B cell (primary cell): Measurements from ENCODE around the gene MAP2K7. TPM values are rescaled to one million over a fixed set of nuclear protein-coding genes. Genes with fewer than 3 reads are reported as not detected.

Source experiments
- ATAC-seq: fragments of 200-7000 bp; cut with Tn5 transposase; one replicate; pipeline ENCODE4 v1.10.0; 2021; ENCODE audit warnings: low read depth, mild to moderate bottlenecking, moderate number of reproducible peaks, moderate library complexity
- CTCF ChIA-PET: fragments of 350-600 bp; sonication (Branson Sonifier 250); formaldehyde crosslinking; loops from one replicate; lab custom pipeline; 2021; ENCODE audit warnings: antibody characterized with exemption, inconsistent platforms; lab: Charles Lee
- POLR2A ChIA-PET: fragments of 350-600 bp; sonication (Branson Sonifier 250); formaldehyde crosslinking; loops from one replicate; lab custom pipeline; 2021; ENCODE audit warnings: antibody characterized with exemption; lab: Charles Lee
- DNase-seq: peaks from one replicate; pipeline ENCODE4 v3.0.0; 2013
- H2AFZ ChIP-seq: 2 replicates; pipeline ENCODE4 v1.6.1; 2012; ENCODE audit warnings: mild to moderate bottlenecking, low read depth, low read length; ENCODE audit not compliant: insufficient read depth, poor library complexity, severe bottlenecking
- H3K27ac ChIP-seq, 2 donors: 1 replicate in 1 of 2; 2 replicates in 1 of 2; pipeline ENCODE4 v1.5.1; 2012 to 2013; ENCODE audit warnings: low read length in 2 of 2, mild to moderate bottlenecking in 2 of 2, moderate library complexity in 1 of 2
- H3K27me3 ChIP-seq, 4 experiments: fragments of 200-600 bp in 1 of 4; sonication (generic) in 1 of 4; replicated peaks in 1 of 4; 1 replicate in 2 of 4; 2 replicates in 2 of 4; pipeline versions ENCODE4 v1.6.1 to v1.7.0; 2013 to 2016; ENCODE audit warnings: low read length in 3 of 4, mild to moderate bottlenecking in 2 of 4, mixed read lengths in 1 of 4, moderate library complexity in 1 of 4; ENCODE audit not compliant: insufficient read depth in 4 of 4, control insufficient read depth in 3 of 4; ENCODE audit errors: control extremely low read depth in 1 of 4
- H3K36me3 ChIP-seq, 2 experiments: replicated peaks in 1 of 2; 1 replicate in 1 of 2; 2 replicates in 1 of 2; pipeline versions ENCODE4 v1.6.1 to v1.7.1; 2013; ENCODE audit warnings: low read length in 1 of 2; ENCODE audit not compliant: insufficient read depth in 2 of 2, control insufficient read depth in 1 of 2; ENCODE audit errors: control extremely low read depth in 1 of 2, extremely low read depth in 1 of 2
- H3K4me1 ChIP-seq, 2 donors: fragments of 200-600 bp in 1 of 2; sonication (generic) in 1 of 2; 1 replicate in 1 of 2; 2 replicates in 1 of 2; pipeline versions ENCODE4 v1.5.1 to v1.6.1; 2013 to 2017; ENCODE audit warnings: low read length in 2 of 2; ENCODE audit not compliant: control insufficient read depth in 2 of 2, insufficient read depth in 2 of 2
- H3K4me2 ChIP-seq: replicated peaks from 2 replicates; pipeline ENCODE3; 2012; ENCODE audit warnings: mild to moderate bottlenecking, low read depth, low read length; ENCODE audit not compliant: poor library complexity, severe bottlenecking
- H3K4me3 ChIP-seq, 5 experiments: fragments of 200-600 bp in 1 of 5; sonication (generic) in 1 of 5; 1 replicate in 3 of 5; 2 replicates in 2 of 5; pipeline versions ENCODE4 v1.5.1 to v1.7.0; 2011 to 2016; ENCODE audit warnings: low read length in 4 of 5, mild to moderate bottlenecking in 4 of 5, low read depth in 2 of 5, control low read depth in 1 of 5, moderate library complexity in 1 of 5; ENCODE audit not compliant: insufficient read depth in 1 of 5; ENCODE audit errors: control extremely low read depth in 1 of 5, extremely low read depth in 1 of 5
- H3K79me2 ChIP-seq: fragments of 200-600 bp; sonication (generic); one replicate; pipeline ENCODE4 v1.6.0; 2016; ENCODE audit warnings: low read length; ENCODE audit not compliant: control insufficient read depth, insufficient read depth
- H3K9ac ChIP-seq: fragments of 200-600 bp; sonication (generic); 2 replicates; pipeline ENCODE4 v1.6.1; 2017; ENCODE audit warnings: mild to moderate bottlenecking, low read length, moderate library complexity
- H3K9me3 ChIP-seq, 3 donors: one replicate each; pipeline versions ENCODE4 v1.6.1 to v1.7.1; 2013; ENCODE audit warnings: low read length in 2 of 3; ENCODE audit not compliant: control insufficient read depth in 2 of 3, insufficient read depth in 1 of 3; ENCODE audit errors: control extremely low read depth in 1 of 3
- H4K20me1 ChIP-seq: 2 replicates; pipeline ENCODE4 v1.6.0; 2012; ENCODE audit warnings: mild to moderate bottlenecking, low read length; ENCODE audit not compliant: insufficient read depth, control insufficient read depth, poor library complexity, severe bottlenecking
- H3K27ac Mint-ChIP-seq: one replicate; pipeline ENCODE4 v1.8.0; 2021; ENCODE audit warnings: mixed read lengths
- H3K27me3 Mint-ChIP-seq: one replicate; pipeline ENCODE4 v1.8.0; 2021; ENCODE audit warnings: mixed read lengths
- H3K4me1 Mint-ChIP-seq: one replicate; pipeline ENCODE4 v1.8.0; 2021; ENCODE audit warnings: mixed read lengths
- H3K4me3 Mint-ChIP-seq: one replicate; pipeline ENCODE4 v1.8.0; 2021; ENCODE audit warnings: mixed read lengths
- H3K9me3 Mint-ChIP-seq: one replicate; pipeline ENCODE4 v1.8.0; 2022; ENCODE audit warnings: mixed read lengths; ENCODE audit not compliant: insufficient read depth
- EZH2 ChIP-seq: IDR thresholded peaks from 2 replicates; pipeline ENCODE4 v1.6.1; 2012; ENCODE audit warnings: borderline replicate concordance, low read depth, mild to moderate bottlenecking, moderate library complexity, low read length; ENCODE audit not compliant: insufficient read depth, poor library complexity, severe bottlenecking
- WGBS: methylation state at CpG from one replicate; pipeline ENCODE4 v1.1.5; 2013; ENCODE audit warnings: missing lambda C conversion rate; ENCODE audit not compliant: insufficient coverage; 5-methylcytosine and 5-hydroxymethylcytosine counted together
- intact Hi-C: fragments of 100-400 bp; cut with micrococcal nuclease; formaldehyde crosslinking; loops from one replicate; pipeline ENCODE4 v1.10.0; 2022
- polyA plus RNA-seq: library from polyadenylated mRNA; depleted of rRNA; stranded (reverse); fragments of >200 nt; gene quantifications from 2 replicates; pipeline ENCODE4 v1.2.3, GENCODE V29; 2012
- total RNA-seq, 2 donors: library from RNA; stranded (reverse); fragments of 120-200 nt in 1 of 2; gene quantifications; 1 replicate in 1 of 2; 2 replicates in 1 of 2; pipeline versions ENCODE4 v1.2.3 to v1.2.4, GENCODE V29; 2013 to 2022
- TF ChIP-seq, protein P1 (sequence below): fragments of 200-600 bp; IDR thresholded peaks from one replicate; pipeline ENCODE4 v1.8.0; 2022; ENCODE audit warnings: antibody characterized with exemption, mild to moderate bottlenecking

MAP2K7 gene
- total and polyA plus RNA-seq, 2 donors (not counting 1 experiment from before 2014, with no cell fraction given): 56.0 to 71.9 TPM

DNA sequence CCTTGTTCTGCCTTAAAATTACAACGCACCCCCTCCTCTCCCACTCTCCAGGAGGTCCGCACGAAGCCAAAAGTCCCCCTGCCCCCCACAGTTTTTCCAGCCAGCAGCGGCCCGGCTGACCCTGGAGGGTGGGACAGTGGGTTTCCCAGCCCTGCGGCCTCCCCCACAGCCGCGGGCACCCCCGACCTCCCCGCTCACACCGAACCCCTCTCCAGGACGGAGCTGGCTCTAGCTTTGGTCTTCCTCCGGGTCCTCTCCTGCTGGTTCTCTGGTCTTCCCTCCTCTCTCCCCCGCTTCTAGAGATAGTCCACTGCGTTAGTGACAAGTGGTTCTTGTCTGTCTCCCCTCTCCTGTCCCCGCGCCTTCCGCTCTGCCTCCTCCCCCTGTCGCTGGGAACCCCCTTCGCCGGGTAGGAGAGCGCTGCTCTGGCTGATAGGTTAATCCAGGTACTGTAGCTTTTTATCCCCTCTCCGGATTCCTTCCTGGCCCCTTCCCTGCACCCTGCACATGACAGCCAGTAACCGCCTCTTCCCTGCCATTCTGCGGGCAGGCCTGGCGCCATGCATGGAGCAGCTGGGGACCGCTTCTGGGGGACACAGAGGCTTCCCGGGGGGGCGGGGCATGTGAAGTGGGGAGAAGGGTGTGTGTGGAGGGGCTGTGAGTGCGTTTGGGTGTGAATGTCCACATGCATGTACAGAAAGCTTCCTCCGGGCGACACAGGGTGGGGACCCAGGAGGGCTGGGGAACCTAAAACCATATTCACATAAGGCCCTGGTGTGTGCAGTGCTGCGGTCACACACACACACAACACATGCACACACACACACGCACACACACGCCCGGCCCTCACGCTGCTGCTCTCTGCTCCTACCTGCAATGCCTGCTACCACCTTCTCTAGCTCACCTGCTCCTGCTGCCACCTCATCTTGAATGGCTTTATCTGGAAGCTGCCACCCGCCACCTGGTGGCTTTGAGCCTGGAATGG lies 46.7 kb upstream of the MAP2K7 start:
- no peaks in the 10 kb centered on the region for H4K20me1 ChIP-seq
- DNase-seq (no peak), ATAC-seq (no peak)
- Mint-ChIP-seq H3K27me3 (peaks cover 16% of the 10 kb centered on the region), H3K4me1 (peaks cover 14% of the 10 kb centered on the region), H3K9me3 (no peaks in the 10 kb centered on the region), H3K4me3 (no peak overlapping the region), H3K27ac (no peak overlapping the region)
- H3K9ac ChIP-seq: no peak overlapping the region
- 93% methylated on average over 35 of the region's 38 CpGs for WGBS
- CTCF ChIA-PET: no interaction called here
- H3K27me3 ChIP-seq: peaks cover 0 to 70% (median 19%) of the 10 kb centered on the region in 4 experiments
- peaks cover 18 to 20% of the 10 kb centered on the region in 2 donors for H3K4me1 ChIP-seq
- TF ChIP-seq, protein P1, sequence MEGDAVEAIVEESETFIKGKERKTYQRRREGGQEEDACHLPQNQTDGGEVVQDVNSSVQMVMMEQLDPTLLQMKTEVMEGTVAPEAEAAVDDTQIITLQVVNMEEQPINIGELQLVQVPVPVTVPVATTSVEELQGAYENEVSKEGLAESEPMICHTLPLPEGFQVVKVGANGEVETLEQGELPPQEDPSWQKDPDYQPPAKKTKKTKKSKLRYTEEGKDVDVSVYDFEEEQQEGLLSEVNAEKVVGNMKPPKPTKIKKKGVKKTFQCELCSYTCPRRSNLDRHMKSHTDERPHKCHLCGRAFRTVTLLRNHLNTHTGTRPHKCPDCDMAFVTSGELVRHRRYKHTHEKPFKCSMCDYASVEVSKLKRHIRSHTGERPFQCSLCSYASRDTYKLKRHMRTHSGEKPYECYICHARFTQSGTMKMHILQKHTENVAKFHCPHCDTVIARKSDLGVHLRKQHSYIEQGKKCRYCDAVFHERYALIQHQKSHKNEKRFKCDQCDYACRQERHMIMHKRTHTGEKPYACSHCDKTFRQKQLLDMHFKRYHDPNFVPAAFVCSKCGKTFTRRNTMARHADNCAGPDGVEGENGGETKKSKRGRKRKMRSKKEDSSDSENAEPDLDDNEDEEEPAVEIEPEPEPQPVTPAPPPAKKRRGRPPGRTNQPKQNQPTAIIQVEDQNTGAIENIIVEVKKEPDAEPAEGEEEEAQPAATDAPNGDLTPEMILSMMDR: no peak
- no peak for TF ChIP-seq EZH2
- no peak overlapping the region for H3K4me2 ChIP-seq
- intact Hi-C loops: no loop called here
- POLR2A ChIA-PET: no interaction called here
- peaks cover 0 to 13% (median 0%) of the 10 kb centered on the region in 3 donors for H3K9me3 ChIP-seq
- no peak overlapping the region for H3K27ac ChIP-seq
- H3K79me2 ChIP-seq: no peaks in the 10 kb centered on the region
- no peak overlapping the region for H2AFZ ChIP-seq
- H3K4me3 ChIP-seq: no peak overlapping the region
- peaks cover 0 to 3% of the 10 kb centered on the region in 2 experiments for H3K36me3 ChIP-seq

DNA sequence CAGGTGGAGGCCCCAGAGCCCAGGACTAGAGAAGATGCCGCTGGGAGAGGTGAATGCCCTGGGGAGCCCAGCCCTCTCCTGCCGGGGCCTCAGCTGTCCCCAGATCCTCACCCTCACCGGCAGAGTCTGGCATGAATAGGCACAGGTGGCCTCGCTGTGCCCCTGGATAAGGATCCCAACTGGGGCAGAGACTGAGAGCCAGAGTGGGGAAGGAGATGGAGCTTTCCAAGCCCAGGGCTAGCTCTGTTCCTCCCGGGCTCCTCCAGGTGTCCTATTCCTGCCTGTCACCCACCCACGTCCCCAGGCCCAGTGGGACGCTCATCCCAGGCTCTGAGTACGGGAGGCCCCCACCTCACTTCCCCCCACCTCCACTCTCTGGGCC lies 46.0 kb upstream of the MAP2K7 start:
- no peak for DNase-seq

More for the DNA sequence above, 46.0 kb upstream of the MAP2K7 start:
- H2AFZ ChIP-seq: no peak overlapping the region
- intact Hi-C loops: no loop called here
- no peak overlapping the region for H3K9ac ChIP-seq
- H4K20me1 ChIP-seq: no peaks in the 10 kb centered on the region
- Mint-ChIP-seq H3K4me1 (peaks cover 16% of the 10 kb centered on the region), H3K27me3 (peaks cover 16% of the 10 kb centered on the region), H3K4me3 (no peak overlapping the region), H3K27ac (no peak overlapping the region), H3K9me3 (no peaks in the 10 kb centered on the region)
- POLR2A ChIA-PET: no interaction called here
- H3K4me1 ChIP-seq: peaks cover 21 to 25% of the 10 kb centered on the region in 2 donors
- 93% methylated on average over 7 of the region's 8 CpGs for WGBS
- TF ChIP-seq EZH2: no peak
- TF ChIP-seq, protein P1: no peak
- no peak overlapping the region for H3K4me2 ChIP-seq
- no peak overlapping the region for H3K4me3 ChIP-seq
- CTCF ChIA-PET: interaction anchor here (0.9 kb wide), 1 partner anchor 58 kb away, joined by 3 read pairs; no protein-coding TSS in a partner anchor
- H3K27me3 ChIP-seq: peaks cover 0 to 74% (median 21%) of the 10 kb centered on the region in 4 experiments
- peaks cover 0 to 17% (median 0%) of the 10 kb centered on the region in 3 donors for H3K9me3 ChIP-seq
- H3K36me3 ChIP-seq: peaks cover 0 to 3% of the 10 kb centered on the region in 2 experiments
- H3K27ac ChIP-seq: no peak overlapping the region
- no peaks in the 10 kb centered on the region for H3K79me2 ChIP-seq
- ATAC-seq: no peak
